Upper lobe of right lung (tissue), 1 donor: ENCODE data around the gene RPL34. TPM values are rescaled to one million over a fixed set of nuclear protein-coding genes. Genes with fewer than 3 reads are reported as not detected.
A peak's percentile ranks its signal among the peaks of the same experiment; 100 is the strongest.

ENCODE experiments used
- ATAC-seq: fragments of 200-7000 bp; cut with Tn5 transposase; one replicate; pipeline ENCODE4 v1.9.1; 2020; ENCODE audit warnings: mild to moderate bottlenecking, moderate library complexity
- DNase-seq: peaks from one replicate; pipeline ENCODE4 v3.0.0-alpha.2; 2020
- H3K27ac ChIP-seq: fragments of 200-600 bp; one replicate; pipeline ENCODE4 v1.8.0; 2022
- H3K27me3 ChIP-seq: fragments of 200-600 bp; one replicate; pipeline ENCODE4 v1.8.0; 2022; ENCODE audit warnings: mild to moderate bottlenecking
- H3K36me3 ChIP-seq: fragments of 200-600 bp; one replicate; pipeline ENCODE4 v1.8.0; 2022
- H3K4me1 ChIP-seq: fragments of 200-600 bp; one replicate; pipeline ENCODE4 v1.8.0; 2022
- H3K4me3 ChIP-seq: fragments of 200-600 bp; one replicate; pipeline ENCODE4 v1.8.0; 2022; ENCODE audit warnings: mild to moderate bottlenecking
- H3K9me3 ChIP-seq: fragments of 200-600 bp; one replicate; pipeline ENCODE4 v1.8.0; 2022
- intact Hi-C: fragments of 100-400 bp; cut with DNase I; formaldehyde crosslinking; loops from one replicate; pipeline ENCODE4 v1.11.0; 2022
- long read RNA-seq: library from polyadenylated mRNA; unstranded; transcript quantifications from one replicate; pipeline ENCODE4 v2.0.0, GENCODE V29; 2021
- total RNA-seq: library from RNA; stranded (reverse); fragmentation: NEBNext Ultra II Directional; extraction: Animal tissue kit (Norgen Biotek cat#: 25700); gene quantifications from one replicate; pipeline ENCODE4 v1.2.1, GENCODE V29; 2021
- TF ChIP-seq, protein P1 (sequence below): fragments of 200-600 bp; IDR thresholded peaks from one replicate; pipeline ENCODE4 v1.8.0; 2022; ENCODE audit warnings: antibody characterized with exemption
- donor health status: DM: no; HTN: yes; CAD: no; lungs with severe emphysema.

Gene RPL34
- total RNA-seq, result 993 TPM
- long read RNA-seq, transcript RPL34-202 (5 exons, 441 nt), result major isoform, 248 of 276 reads
- long read RNA-seq, transcript RPL34-201 (5 exons, 529 nt), result minor isoform, 5 of 276 reads
- long read RNA-seq, partial matches to known transcripts, result 10 of 276 reads
- long read RNA-seq, other reads (novel, unspliced or antisense), result 12 of 276 reads

DNA sequence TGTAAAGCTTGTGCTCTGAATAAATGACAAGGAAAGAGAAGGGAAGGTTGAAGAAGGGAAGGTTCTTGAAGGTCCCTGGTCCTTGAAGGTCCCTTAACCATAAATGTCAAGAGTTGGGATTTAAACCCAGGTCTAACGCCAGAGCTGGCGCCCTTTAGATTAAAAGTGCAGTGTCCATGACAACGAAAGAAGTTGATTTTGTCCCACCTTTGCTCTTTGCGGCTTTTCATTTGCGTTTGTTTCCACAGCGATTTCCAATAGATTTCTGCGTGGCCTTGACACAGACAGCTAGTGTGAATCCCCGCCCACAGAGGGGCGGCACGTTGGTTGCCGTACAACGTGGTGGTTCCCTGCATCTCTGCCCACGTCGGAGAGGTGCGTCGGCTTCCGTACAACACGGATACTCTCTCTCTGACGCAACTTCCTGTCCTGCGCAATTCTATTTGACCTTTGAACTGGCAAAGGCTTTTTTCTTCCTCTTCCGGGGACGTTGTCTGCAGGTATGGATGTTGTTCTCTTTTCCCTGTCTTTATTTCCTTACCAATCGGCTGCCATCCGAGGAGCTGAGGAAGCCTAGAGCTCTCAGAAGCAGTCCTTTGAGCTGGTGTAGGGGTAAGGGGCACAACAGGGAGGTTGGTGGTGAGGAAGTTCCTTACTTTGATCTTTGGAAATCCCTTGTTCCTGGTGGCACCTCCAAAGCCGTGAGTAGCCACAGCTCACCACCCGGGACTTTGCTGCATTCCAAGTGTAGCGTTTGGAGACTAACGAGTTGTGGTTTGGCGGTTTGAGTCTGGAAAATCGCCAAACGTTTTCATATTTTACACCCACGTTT lies at the start of gene RPL34:
TSS of gene RPL34 (plus strand) at position 476 of the 832 bp plus-strand sequence. CDS start 1,384 bp downstream, outside the sequence.
- peaks cover 6% of the 10 kb centered on the region for H3K9me3 ChIP-seq
- DNase-seq (peak; percentile 98), ATAC-seq (peak; percentile 100)
- H3K27ac ChIP-seq, result peak within 1 kb of the TSS; percentile 85
- H3K4me3 ChIP-seq, result peak within 1 kb of the TSS; percentile 75
- intact Hi-C loops, result no loop called here
- H3K27me3 ChIP-seq, result no peaks in the 10 kb centered on the region
- peaks cover 38% of the 10 kb centered on the region for H3K36me3 ChIP-seq
- TF ChIP-seq, protein P1, sequence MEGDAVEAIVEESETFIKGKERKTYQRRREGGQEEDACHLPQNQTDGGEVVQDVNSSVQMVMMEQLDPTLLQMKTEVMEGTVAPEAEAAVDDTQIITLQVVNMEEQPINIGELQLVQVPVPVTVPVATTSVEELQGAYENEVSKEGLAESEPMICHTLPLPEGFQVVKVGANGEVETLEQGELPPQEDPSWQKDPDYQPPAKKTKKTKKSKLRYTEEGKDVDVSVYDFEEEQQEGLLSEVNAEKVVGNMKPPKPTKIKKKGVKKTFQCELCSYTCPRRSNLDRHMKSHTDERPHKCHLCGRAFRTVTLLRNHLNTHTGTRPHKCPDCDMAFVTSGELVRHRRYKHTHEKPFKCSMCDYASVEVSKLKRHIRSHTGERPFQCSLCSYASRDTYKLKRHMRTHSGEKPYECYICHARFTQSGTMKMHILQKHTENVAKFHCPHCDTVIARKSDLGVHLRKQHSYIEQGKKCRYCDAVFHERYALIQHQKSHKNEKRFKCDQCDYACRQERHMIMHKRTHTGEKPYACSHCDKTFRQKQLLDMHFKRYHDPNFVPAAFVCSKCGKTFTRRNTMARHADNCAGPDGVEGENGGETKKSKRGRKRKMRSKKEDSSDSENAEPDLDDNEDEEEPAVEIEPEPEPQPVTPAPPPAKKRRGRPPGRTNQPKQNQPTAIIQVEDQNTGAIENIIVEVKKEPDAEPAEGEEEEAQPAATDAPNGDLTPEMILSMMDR, result no peak
- peaks cover 21% of the 10 kb centered on the region for H3K4me1 ChIP-seq

DNA sequence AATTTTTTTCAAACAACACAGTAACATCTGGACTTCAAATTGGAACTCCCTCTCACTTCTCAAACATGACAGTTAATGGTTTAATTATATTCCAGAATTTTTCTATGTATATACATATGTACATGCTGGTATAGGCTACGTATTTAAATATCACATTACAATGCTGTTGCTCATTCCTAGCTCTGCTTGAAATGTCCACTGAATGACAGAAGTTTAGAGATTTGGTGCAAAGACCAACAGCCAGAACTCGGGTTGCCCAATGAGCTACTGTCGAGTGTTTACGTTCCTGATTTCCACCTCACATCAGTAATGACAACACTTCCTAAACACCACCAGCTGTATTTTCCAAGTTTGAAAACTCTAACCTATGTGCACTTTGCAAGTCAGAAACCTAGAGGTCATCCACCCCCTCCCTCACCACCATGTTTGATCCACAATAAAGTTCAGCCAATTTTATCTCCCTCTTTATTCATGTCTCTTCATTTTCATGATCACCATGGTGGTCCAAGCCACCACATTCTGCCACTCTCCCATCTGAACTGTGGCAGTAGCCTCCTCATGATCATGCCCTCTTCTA lies 49.3 kb upstream of the RPL34 start:
- Histone ChIP-seq H3K36me3 (no peaks in the 10 kb centered on the region), H3K4me1 (no peaks in the 10 kb centered on the region), H3K27ac (no peak overlapping the region), H3K9me3 (no peaks in the 10 kb centered on the region), H3K27me3 (no peaks in the 10 kb centered on the region), H3K4me3 (no peak overlapping the region)
- intact Hi-C loops, result loop anchor here (10.0 kb wide), 1 partner anchor 546 kb away; no protein-coding TSS in a partner anchor
- TF ChIP-seq, protein P1, result no peak
- ATAC-seq, result no peak
- DNase-seq, result no peak

DNA sequence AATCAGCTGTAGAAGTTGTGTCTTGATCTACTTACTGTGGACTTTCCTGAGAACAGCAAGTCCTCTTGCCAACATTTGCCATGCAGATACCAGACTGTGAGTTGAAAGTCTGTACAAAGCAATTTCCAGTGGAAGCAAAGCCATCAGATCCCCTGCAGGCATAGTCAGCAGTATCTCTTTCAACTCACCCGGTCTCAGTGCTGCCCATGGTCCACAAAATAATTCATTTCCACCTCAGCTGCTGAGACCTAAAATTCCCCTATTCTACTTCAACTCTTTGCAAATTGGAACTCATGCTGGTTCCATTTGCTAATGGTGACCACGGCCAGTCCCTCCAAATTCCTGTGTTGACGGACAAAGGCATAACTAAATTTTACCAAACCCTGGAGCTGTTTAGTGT lies 46.0 kb upstream of the RPL34 start:
- Histone ChIP-seq H3K4me3 (no peak overlapping the region), H3K4me1 (no peaks in the 10 kb centered on the region), H3K27ac (no peak overlapping the region), H3K27me3 (no peaks in the 10 kb centered on the region), H3K36me3 (no peaks in the 10 kb centered on the region), H3K9me3 (no peaks in the 10 kb centered on the region)
- DNase-seq, result no peak
- ATAC-seq, result no peak
- TF ChIP-seq, protein P1, result no peak
- intact Hi-C loops, result loop anchor here (10.0 kb wide), 1 partner anchor 550 kb away; no protein-coding TSS in a partner anchor

DNA sequence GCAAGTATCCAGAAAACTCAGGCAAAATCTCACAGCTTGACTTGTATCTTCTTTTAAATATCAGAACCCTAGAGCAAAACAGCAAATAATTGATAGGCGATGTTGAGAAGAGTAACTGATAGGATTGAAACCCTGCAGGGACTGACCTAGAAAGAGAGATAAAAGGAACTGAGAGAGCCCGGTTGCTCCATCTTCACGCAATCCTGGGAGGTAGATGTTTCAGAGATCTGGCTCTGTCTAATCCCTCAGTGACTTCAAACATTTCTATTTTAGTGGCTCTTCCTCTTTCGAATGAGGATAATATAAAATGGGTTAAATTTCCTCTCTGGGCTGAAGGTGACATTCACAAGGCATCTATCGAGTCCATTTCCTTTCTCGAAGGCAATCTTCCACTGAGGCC lies 39.3 kb upstream of the RPL34 start:
- H3K27me3 ChIP-seq, result no peaks in the 10 kb centered on the region
- H3K9me3 ChIP-seq, result no peaks in the 10 kb centered on the region
- TF ChIP-seq, protein P1, result no peak
- H3K4me1 ChIP-seq, result no peaks in the 10 kb centered on the region
- intact Hi-C loops, result no loop called here
- no peaks in the 10 kb centered on the region for H3K36me3 ChIP-seq
- no peak overlapping the region for H3K4me3 ChIP-seq
- DNase-seq (no peak), ATAC-seq (no peak)
- no peak overlapping the region for H3K27ac ChIP-seq

DNA sequence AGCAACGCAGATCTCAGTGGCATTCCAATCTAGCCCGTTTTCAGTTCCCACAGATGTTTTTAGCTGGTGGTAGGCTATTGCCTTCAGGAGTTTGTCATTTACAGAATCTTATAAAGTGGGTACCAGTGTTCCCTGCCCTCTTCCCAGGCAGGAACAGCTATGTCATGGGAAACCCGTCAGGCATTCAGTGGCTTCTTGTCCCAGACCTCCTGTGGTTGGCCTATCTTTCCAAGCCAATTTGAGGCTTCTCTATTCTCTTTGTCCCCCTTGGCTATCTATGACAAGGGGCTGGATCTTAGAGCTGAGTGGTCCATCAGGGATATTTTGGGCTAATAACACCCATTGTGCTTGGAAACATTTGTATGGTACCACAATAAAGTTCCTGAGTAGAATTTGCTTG lies 33.6 kb upstream of the RPL34 start:
- intact Hi-C loops, result no loop called here
- ATAC-seq, result no peak
- TF ChIP-seq, protein P1, result no peak
- H3K27me3 ChIP-seq, result no peaks in the 10 kb centered on the region
- no peak overlapping the region for H3K4me3 ChIP-seq
- H3K9me3 ChIP-seq, result no peaks in the 10 kb centered on the region
- H3K36me3 ChIP-seq, result no peaks in the 10 kb centered on the region
- no peak overlapping the region for H3K27ac ChIP-seq
- no peak for DNase-seq
- no peaks in the 10 kb centered on the region for H3K4me1 ChIP-seq
